Breast epithelium (tissue), 4 donors: ENCODE results near the gene MYLK2. TPM values are rescaled to one million over a fixed set of nuclear protein-coding genes. Genes with fewer than 3 reads are reported as not detected.

Experiments used
- DNase-seq, 2 donors: peaks; one replicate each; pipeline ENCODE4 v3.0.0-alpha.2; 2019; ENCODE audit warnings: low spot score in 2 of 2
- H3K27ac ChIP-seq, 2 donors: fragments of 200-600 bp; sonication (generic) in 1 of 2; one replicate each; pipeline ENCODE4 v1.5.1; 2016 to 2019; ENCODE audit warnings: mild to moderate bottlenecking in 1 of 2
- H3K27me3 ChIP-seq, 2 donors: fragments of 200-600 bp; sonication (generic) in 1 of 2; one replicate each; pipeline versions ENCODE4 v1.5.1 to v1.6.0; 2017 to 2019; ENCODE audit warnings: control low read depth in 1 of 2, mild to moderate bottlenecking in 1 of 2
- H3K36me3 ChIP-seq: fragments of 200-600 bp; one replicate; pipeline ENCODE4 v1.5.1; 2019
- H3K4me1 ChIP-seq, 2 donors: fragments of 200-600 bp; sonication (generic); one replicate each; pipeline ENCODE4 v1.5.1; 2016 to 2019; ENCODE audit warnings: control low read depth in 1 of 2
- H3K4me3 ChIP-seq, 3 donors: fragments of 200-600 bp; sonication (generic); 1 replicate in 2 of 3; 2 replicates in 1 of 3; pipeline ENCODE4 v1.5.1; 2016 to 2019; ENCODE audit warnings: mild to moderate bottlenecking in 3 of 3, moderate library complexity in 2 of 3
- H3K9me3 ChIP-seq, 2 donors: fragments of 200-600 bp; sonication (generic) in 1 of 2; one replicate each; pipeline ENCODE4 v1.5.1; 2016 to 2019; ENCODE audit warnings: control low read depth in 1 of 2
- POLR2A ChIP-seq: fragments of 450-650 bp; IDR thresholded peaks from one replicate; pipeline ENCODE4 v1.6.1; 2016; ENCODE audit warnings: antibody characterized with exemption, mild to moderate bottlenecking, moderate library complexity
- POLR2AphosphoS5 ChIP-seq, 3 donors: sonication (generic); formaldehyde crosslinking; IDR thresholded peaks; one replicate each; pipeline ENCODE4 v1.6.1; 2017; ENCODE audit warnings: antibody characterized with exemption in 3 of 3
- intact Hi-C: fragments of 100-400 bp; cut with DNase I; formaldehyde crosslinking; loops from one replicate; pipeline ENCODE4 v1.15.1; 2023; ENCODE audit warnings: low total_unique reads
- total RNA-seq, 3 donors: library from RNA; depleted of rRNA; stranded (reverse); fragments of >200 nt; gene quantifications; one replicate each; pipeline ENCODE4 v1.1.0, GENCODE V29; 2016
- TF ChIP-seq, protein P1 (sequence below), 3 donors: fragments of 450-650 bp; IDR thresholded peaks; one replicate each; pipeline ENCODE4 v1.5.1; 2016 to 2017; ENCODE audit warnings: antibody characterized with exemption in 3 of 3, mild to moderate bottlenecking in 3 of 3, moderate library complexity in 3 of 3

The MYLK2 gene
- total RNA-seq, 3 donors from 2014 or later: not detected

DNA sequence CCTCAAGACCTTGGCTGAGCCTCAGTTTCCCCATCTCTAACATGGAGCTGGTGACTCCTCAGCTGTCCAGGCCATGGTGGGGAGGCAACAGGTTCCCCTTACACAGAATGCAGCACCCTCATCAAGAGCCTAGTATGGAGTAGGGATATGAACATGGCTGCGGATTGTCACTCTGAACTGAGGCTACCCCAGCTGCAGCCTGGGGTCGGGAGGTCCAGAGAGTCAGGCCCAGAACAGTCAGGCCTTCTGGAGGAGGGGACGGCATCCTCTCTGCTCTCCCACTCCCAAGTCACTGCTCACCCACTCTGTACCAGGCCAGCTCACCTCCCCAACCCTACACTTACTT lies 27.6 kb downstream of the MYLK2 start:
- TF ChIP-seq POLR2A (no peak), POLR2AphosphoS5 (IDR thresholded peaks at IDR 0.05) (no peak)
- TF ChIP-seq, protein P1, sequence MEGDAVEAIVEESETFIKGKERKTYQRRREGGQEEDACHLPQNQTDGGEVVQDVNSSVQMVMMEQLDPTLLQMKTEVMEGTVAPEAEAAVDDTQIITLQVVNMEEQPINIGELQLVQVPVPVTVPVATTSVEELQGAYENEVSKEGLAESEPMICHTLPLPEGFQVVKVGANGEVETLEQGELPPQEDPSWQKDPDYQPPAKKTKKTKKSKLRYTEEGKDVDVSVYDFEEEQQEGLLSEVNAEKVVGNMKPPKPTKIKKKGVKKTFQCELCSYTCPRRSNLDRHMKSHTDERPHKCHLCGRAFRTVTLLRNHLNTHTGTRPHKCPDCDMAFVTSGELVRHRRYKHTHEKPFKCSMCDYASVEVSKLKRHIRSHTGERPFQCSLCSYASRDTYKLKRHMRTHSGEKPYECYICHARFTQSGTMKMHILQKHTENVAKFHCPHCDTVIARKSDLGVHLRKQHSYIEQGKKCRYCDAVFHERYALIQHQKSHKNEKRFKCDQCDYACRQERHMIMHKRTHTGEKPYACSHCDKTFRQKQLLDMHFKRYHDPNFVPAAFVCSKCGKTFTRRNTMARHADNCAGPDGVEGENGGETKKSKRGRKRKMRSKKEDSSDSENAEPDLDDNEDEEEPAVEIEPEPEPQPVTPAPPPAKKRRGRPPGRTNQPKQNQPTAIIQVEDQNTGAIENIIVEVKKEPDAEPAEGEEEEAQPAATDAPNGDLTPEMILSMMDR (IDR thresholded peaks at IDR 0.05): no peak
- no peak for DNase-seq
- Histone ChIP-seq H3K4me3 (no peak overlapping the region), H3K27ac (no peak overlapping the region), H3K36me3 (no peaks in the 10 kb centered on the region), H3K4me1 (no peaks in the 10 kb centered on the region), H3K9me3 (no peaks in the 10 kb centered on the region), H3K27me3 (peaks cover 0 to 18% of the 10 kb centered on the region in 2 donors)
- intact Hi-C loops: no loop called here

DNA sequence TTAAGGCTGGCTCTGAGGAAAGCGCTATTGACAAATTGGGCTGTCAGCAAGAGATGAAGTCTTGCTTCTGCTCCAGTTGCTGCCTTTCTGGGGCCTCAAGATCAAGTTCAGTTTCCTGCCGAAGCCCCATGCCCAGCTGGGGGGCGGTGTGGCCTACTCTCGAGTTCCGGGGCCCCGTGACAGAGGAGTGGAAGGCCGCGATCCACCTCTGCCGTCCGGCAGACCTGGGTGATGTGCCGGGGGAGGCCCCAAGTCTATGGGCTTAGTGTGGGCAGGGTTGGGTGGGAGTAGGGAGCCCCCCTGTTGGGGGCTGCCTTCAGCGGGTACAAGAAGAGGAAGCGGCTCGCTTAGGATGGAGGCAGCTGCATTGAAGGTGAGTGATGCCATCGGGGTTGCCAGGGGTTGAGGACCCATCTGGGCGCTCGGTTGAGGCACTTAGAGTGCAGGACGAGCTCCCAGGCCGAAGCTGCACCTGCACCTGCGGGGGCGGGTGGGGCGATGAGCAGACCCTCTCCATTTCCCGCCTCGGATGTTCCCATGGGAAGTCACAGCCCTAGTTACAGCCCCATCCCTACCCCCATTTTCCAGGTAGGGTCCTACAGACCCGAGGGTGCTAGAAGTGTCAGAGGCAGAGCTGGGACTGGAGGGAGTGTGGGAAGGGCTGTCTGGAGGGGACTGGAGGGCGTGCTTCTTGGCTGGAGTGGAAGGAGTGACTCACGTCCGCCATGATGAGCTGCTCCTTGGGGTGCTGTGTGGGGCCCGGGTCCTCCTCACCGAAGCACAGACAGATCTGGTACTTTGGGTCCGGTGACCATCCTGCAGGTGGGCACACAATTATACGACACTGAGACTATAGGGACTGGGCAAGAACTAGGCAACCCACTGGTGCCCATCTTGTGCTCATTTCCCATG lies 29.2 kb downstream of the MYLK2 start:
- H3K36me3 ChIP-seq: no peaks in the 10 kb centered on the region
- no peak overlapping the region for H3K27ac ChIP-seq
- no peaks in the 10 kb centered on the region for H3K9me3 ChIP-seq
- TF ChIP-seq POLR2A (no peak), POLR2AphosphoS5 (IDR thresholded peaks at IDR 0.05) (no peak)
- TF ChIP-seq, protein P1 (IDR thresholded peaks at IDR 0.05): no peak
- H3K4me1 ChIP-seq: no peaks in the 10 kb centered on the region
- H3K27me3 ChIP-seq: peaks cover 0 to 22% of the 10 kb centered on the region in 2 donors
- no peak overlapping the region for H3K4me3 ChIP-seq
- intact Hi-C loops: no loop called here
- no peak for DNase-seq

DNA sequence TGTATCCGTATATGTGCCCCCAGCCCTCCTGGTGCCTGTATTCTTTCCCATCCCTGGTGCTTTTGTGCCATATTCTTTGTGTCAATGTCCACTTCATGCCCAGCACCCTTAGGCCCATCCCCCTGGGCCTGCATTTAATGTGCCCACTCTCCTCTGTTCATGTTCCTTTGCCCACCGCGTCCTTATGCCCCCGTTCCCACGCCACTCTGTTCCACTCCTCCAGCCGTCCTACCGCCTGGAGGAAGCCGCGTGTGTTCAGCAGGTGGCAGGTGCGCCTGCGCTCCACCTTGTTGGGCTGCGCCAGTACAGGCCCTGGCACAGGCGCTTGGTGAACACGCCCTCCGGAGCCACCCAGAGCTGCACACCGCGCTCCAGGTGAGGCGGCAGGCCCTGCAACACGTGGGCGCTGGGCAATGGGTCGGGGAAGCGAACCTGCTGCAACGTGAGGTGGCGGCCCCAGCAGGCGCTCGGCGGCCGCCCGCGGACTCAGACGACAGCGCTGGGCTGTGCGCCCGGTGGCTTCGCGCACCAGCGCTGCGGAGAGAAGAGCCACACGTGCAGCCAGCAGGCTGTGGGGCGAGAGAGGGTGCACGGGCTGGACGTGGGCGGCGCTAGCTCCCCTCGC lies 30.3 kb downstream of the MYLK2 start:
- H3K27ac ChIP-seq: no peak overlapping the region
- TF ChIP-seq, protein P1 (IDR thresholded peaks at IDR 0.05): no peak
- TF ChIP-seq POLR2AphosphoS5 (IDR thresholded peaks at IDR 0.05) (no peak), POLR2A (no peak)
- H3K4me1 ChIP-seq: no peaks in the 10 kb centered on the region
- no peaks in the 10 kb centered on the region for H3K36me3 ChIP-seq
- H3K4me3 ChIP-seq: peak overlapping the region in 1 of 3 donors; percentile 19
- DNase-seq: no peak
- intact Hi-C loops: no loop called here
- H3K9me3 ChIP-seq: no peaks in the 10 kb centered on the region
- peaks cover 0 to 22% of the 10 kb centered on the region in 2 donors for H3K27me3 ChIP-seq

DNA sequence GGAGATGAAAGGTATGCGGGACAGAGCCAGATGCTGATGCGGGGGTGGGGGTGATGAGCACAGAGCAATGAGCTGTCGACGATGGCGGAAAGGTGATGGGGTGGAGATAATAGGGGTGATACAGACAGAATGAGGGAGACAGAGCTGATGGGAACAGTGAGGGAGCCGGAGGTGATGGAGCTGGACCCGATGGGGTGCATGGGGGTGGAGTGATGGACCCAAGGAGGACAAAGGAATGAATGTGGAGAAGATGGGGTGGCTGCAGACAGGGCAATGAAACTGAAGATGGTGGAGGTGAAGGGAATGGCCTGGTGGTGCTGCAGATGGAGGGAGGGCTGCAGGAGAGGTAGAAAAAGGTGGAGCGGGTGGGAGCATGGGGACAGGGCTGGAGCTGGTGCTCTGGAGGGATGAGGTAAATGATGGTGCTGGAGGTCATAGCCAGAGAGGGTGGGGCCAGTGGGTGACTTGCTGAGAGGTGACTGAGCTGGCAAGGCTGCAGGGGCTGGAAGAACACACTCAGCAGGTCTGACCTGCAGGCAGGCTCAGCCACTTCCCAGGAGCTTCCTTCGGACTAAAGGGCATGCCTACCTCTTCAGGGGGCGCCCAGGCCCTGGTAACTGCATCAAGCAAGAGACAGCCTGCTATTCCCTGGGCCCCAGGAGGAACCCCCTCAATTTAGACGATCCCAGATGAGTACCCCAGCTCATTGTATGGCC lies 32.2 kb downstream of the MYLK2 start:
- H3K9me3 ChIP-seq: no peaks in the 10 kb centered on the region
- no peak for DNase-seq
- H3K36me3 ChIP-seq: no peaks in the 10 kb centered on the region
- intact Hi-C loops: loop anchor here (10.0 kb wide), 2 partner anchors 103 to 1143 kb away; partner anchors contain the start of gene PDRG1
- H3K27me3 ChIP-seq: peaks cover 0 to 22% of the 10 kb centered on the region in 2 donors
- H3K27ac ChIP-seq: no peak overlapping the region
- no peak overlapping the region for H3K4me3 ChIP-seq
- no peak for TF ChIP-seq POLR2AphosphoS5 (IDR thresholded peaks at IDR 0.05)
- no peak for TF ChIP-seq POLR2A
- TF ChIP-seq, protein P1 (IDR thresholded peaks at IDR 0.05): no peak
- H3K4me1 ChIP-seq: no peaks in the 10 kb centered on the region
